ENCODE data around the gene ANKRD39.

DNA sequence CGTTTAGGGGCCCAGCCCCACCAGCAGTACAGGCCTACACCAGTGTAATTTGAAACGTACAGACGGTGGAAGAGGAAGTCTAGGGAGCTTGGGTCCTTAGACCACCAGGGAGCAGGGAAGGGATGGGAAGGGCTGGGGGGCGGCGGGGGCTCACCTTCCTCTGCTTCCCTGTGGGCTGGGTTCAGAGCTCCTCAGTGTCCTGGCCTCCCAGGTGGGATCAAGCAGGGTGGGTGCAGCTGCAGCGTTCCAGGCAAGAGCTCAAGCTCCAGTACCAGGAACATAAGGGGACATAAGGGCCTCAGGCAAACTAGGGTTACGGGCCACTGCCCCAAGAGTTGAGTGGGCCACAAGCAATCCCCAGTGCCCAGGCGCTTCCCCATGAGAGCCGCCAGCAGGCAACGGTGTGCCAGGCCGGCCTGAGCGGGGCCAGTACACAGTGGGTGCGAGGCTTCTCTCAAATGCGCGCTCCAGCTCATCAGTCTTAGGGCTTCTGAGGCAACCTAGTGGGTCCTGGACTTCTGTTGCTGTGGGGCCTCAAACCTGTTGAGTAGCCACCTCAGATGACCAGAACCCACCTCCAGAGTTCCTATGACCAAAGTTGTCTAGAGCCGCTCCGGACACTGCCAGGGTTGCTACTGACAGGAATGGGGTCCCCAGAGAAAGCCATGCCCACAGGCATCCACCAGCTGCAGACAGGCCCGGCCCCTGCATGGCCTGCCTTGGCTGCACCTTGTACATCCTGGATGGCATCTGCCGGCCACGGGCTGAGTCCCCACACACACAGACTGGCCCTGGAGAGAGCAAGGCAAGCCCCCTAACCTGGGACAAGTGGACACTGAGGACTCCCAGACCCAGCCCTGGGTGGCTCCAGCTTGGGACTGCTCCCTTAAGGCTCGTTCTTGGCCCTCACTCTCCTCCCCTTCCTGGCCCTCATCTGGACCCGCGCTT, 19.2 kb downstream of the ANKRD39 start:
- TF ChIP-seq, protein P1, sequence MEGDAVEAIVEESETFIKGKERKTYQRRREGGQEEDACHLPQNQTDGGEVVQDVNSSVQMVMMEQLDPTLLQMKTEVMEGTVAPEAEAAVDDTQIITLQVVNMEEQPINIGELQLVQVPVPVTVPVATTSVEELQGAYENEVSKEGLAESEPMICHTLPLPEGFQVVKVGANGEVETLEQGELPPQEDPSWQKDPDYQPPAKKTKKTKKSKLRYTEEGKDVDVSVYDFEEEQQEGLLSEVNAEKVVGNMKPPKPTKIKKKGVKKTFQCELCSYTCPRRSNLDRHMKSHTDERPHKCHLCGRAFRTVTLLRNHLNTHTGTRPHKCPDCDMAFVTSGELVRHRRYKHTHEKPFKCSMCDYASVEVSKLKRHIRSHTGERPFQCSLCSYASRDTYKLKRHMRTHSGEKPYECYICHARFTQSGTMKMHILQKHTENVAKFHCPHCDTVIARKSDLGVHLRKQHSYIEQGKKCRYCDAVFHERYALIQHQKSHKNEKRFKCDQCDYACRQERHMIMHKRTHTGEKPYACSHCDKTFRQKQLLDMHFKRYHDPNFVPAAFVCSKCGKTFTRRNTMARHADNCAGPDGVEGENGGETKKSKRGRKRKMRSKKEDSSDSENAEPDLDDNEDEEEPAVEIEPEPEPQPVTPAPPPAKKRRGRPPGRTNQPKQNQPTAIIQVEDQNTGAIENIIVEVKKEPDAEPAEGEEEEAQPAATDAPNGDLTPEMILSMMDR (IDR thresholded peaks at IDR 0.05): no peak
- no peak for TF ChIP-seq EZH2 (IDR thresholded peaks at IDR 0.05; ENCODE audit: borderline replicate concordance, insufficient read depth, low read depth, low read length, poor library complexity, severe bottlenecking)

All from B cell (primary cell).